SK-N-SH (cell line): ENCODE results near the gene MPV17. TPM values are rescaled to one million over a fixed set of nuclear protein-coding genes. Genes with fewer than 3 reads are reported as not detected.

Experiments
- CTCF ChIA-PET: fragments of 300-600, 350-600 bp; formaldehyde crosslinking; extraction: SDS; loops from one replicate; lab custom pipeline; 2021; lab: Yijun Ruan, JAX
- POLR2A ChIA-PET: fragments of 350-600 bp; sonication (Branson Sonifier 250); formaldehyde crosslinking; extraction: SDS; loops from one replicate; lab custom pipeline; 2020; ENCODE audit warnings: antibody characterized with exemption, inconsistent platforms; lab: Yijun Ruan, JAX
- DNase-seq: peaks from one replicate; pipeline ENCODE4 v3.0.0; 2012
- H2AFZ ChIP-seq: fragments of 200-600 bp; sonication (generic); 2 replicates; pipeline ENCODE4 v1.8.1; 2016; ENCODE audit warnings: antibody characterized with exemption, mild to moderate bottlenecking, low read depth
- H3F3A ChIP-seq: fragments of 200-600 bp; sonication (generic); replicated peaks from 2 replicates; pipeline ENCODE3; 2016; ENCODE audit warnings: antibody characterized with exemption, mild to moderate bottlenecking; ENCODE audit not compliant: insufficient read depth
- H3K27ac ChIP-seq, 2 experiments: fragments of 200-500 bp in 1 of 2; fragments of 200-600 bp in 1 of 2; sonication (Bioruptor generic) in 1 of 2; sonication (generic), shearing (Covaris generic) in 1 of 2; 2 replicates each; pipeline versions ENCODE4 v1.5.1 to v1.6.1; 2014 to 2016; ENCODE audit warnings: low read depth in 2 of 2, inconsistent platforms in 1 of 2, low read length in 1 of 2, mild to moderate bottlenecking in 1 of 2, mixed read lengths in 1 of 2
- H3K27me3 ChIP-seq: fragments of 200-600 bp; sonication (generic), shearing (Covaris generic); 2 replicates; pipeline ENCODE4 v1.6.1; 2016; ENCODE audit warnings: mixed run types; ENCODE audit not compliant: insufficient read depth
- H3K36me3 ChIP-seq, 2 experiments: fragments of 200-500 bp in 1 of 2; fragments of 200-600 bp in 1 of 2; sonication (Bioruptor generic) in 1 of 2; sonication (generic) in 1 of 2; replicated peaks in 1 of 2; 2 replicates each; pipeline versions ENCODE3 to v1.5.1; 2014 to 2016; ENCODE audit warnings: low read length in 1 of 2, mild to moderate bottlenecking in 1 of 2; ENCODE audit not compliant: insufficient read depth in 2 of 2, control insufficient read depth in 1 of 2
- H3K4me1 ChIP-seq, 2 experiments: fragments of 200-500 bp in 1 of 2; fragments of 200-600 bp in 1 of 2; sonication (Bioruptor generic) in 1 of 2; sonication (generic), shearing (Covaris generic) in 1 of 2; 2 replicates each; pipeline versions ENCODE4 v1.5.1 to v1.6.1; 2014 to 2016; ENCODE audit warnings: low read depth in 1 of 2, low read length in 1 of 2, mixed run types in 1 of 2; ENCODE audit not compliant: insufficient read depth in 2 of 2, control insufficient read depth in 1 of 2
- H3K4me2 ChIP-seq: fragments of 200-600 bp; sonication (generic), shearing (Covaris generic); 2 replicates; pipeline ENCODE4 v1.6.1; 2017; ENCODE audit warnings: mixed run types
- H3K4me3 ChIP-seq, 2 experiments: fragments of 200-500 bp in 1 of 2; fragments of 200-600 bp in 1 of 2; sonication (Bioruptor generic) in 1 of 2; sonication (generic), shearing (Covaris generic) in 1 of 2; 2 replicates each; pipeline versions ENCODE4 v1.5.1 to v1.8.1; 2014 to 2016; ENCODE audit warnings: low read depth in 2 of 2, inconsistent platforms in 1 of 2, low read length in 1 of 2, mild to moderate bottlenecking in 1 of 2, mixed read lengths in 1 of 2, moderate library complexity in 1 of 2
- H3K79me2 ChIP-seq: fragments of 200-600 bp; sonication (generic); 2 replicates; pipeline ENCODE4 v1.8.1; 2017; ENCODE audit warnings: mild to moderate bottlenecking; ENCODE audit not compliant: insufficient read depth
- H3K9ac ChIP-seq: fragments of 200-600 bp; sonication (generic); 2 replicates; pipeline ENCODE4 v1.6.1; 2017; ENCODE audit warnings: mixed run types
- H3K9me2 ChIP-seq: fragments of 200-600 bp; sonication (generic); 2 replicates; pipeline ENCODE4 v1.6.1; 2017; ENCODE audit warnings: mixed run types
- H3K9me3 ChIP-seq: fragments of 200-600 bp; sonication (generic); 2 replicates; pipeline ENCODE4 v1.6.1; 2017; ENCODE audit warnings: mixed run types, mild to moderate bottlenecking, moderate library complexity
- H4K20me1 ChIP-seq: fragments of 200-600 bp; sonication (generic); 2 replicates; pipeline ENCODE4 v1.6.1; 2017; ENCODE audit warnings: mild to moderate bottlenecking, mixed run types; ENCODE audit not compliant: insufficient read depth
- CHD2 ChIP-seq: fragments of 150-350 bp; IDR thresholded peaks from 2 replicates; pipeline ENCODE4 v1.6.1; 2018; ENCODE audit warnings: low read length; ENCODE audit not compliant: partially characterized antibody
- ELF1 ChIP-seq: IDR thresholded peaks from 2 replicates; pipeline ENCODE4 v1.4.0; 2012
- EP300 ChIP-seq, 2 experiments: IDR thresholded peaks; 2 replicates each; pipeline versions ENCODE4 v1.4.0 to v1.6.1; 2012; ENCODE audit warnings: borderline replicate concordance in 1 of 2, low read depth in 1 of 2, low read length in 1 of 2
- FOSL2 ChIP-seq: IDR thresholded peaks from 2 replicates; pipeline ENCODE4 v1.4.0; 2012; ENCODE audit warnings: low read depth, mild to moderate bottlenecking, moderate library complexity, borderline replicate concordance
- FOXJ3 ChIP-seq: sonication (generic); formaldehyde crosslinking; IDR thresholded peaks from 2 replicates; pipeline ENCODE4 v1.5.1; 2020; ENCODE audit warnings: mild to moderate bottlenecking, missing genetic modification reagents
- GABPA ChIP-seq: IDR thresholded peaks from 2 replicates; pipeline ENCODE4 v1.4.0; 2012; ENCODE audit warnings: low read depth, mild to moderate bottlenecking
- GATA2 ChIP-seq: sonication (generic); formaldehyde crosslinking; IDR thresholded peaks from 2 replicates; pipeline ENCODE4 v1.5.0; 2020; ENCODE audit warnings: mild to moderate bottlenecking, missing genetic modification reagents
- JUND ChIP-seq: IDR thresholded peaks from 2 replicates; pipeline ENCODE4 v1.4.0; 2012
- MXI1 ChIP-seq: IDR thresholded peaks from 2 replicates; pipeline ENCODE4 v1.6.1; 2012; ENCODE audit warnings: mild to moderate bottlenecking, low read depth, low read length, improper control_type of control experiment
- NFIC ChIP-seq: IDR thresholded peaks from 2 replicates; pipeline ENCODE4 v1.4.0; 2012; ENCODE audit warnings: borderline replicate concordance
- PBX3 ChIP-seq: IDR thresholded peaks from 2 replicates; pipeline ENCODE4; 2012
- POLR2AphosphoS5 ChIP-seq: IDR thresholded peaks from 2 replicates; pipeline ENCODE4 v1.6.1; 2012; ENCODE audit warnings: low read depth, low read length
- RAD21 ChIP-seq: IDR thresholded peaks from 2 replicates; pipeline ENCODE4 v1.6.1; 2012; ENCODE audit warnings: mild to moderate bottlenecking, low read length
- RCOR1 ChIP-seq: fragments of 150-350 bp; IDR thresholded peaks from 2 replicates; pipeline ENCODE4 v1.6.1; 2017; ENCODE audit warnings: antibody characterized with exemption, low read length
- RXRA ChIP-seq: IDR thresholded peaks from 2 replicates; pipeline ENCODE4 v1.4.0; 2012; ENCODE audit warnings: low read depth, mild to moderate bottlenecking, borderline replicate concordance
- SIN3A ChIP-seq: IDR thresholded peaks from 2 replicates; pipeline ENCODE4 v1.6.1; 2012; ENCODE audit warnings: low read depth, mild to moderate bottlenecking, low read length, moderate library complexity, borderline replicate concordance
- SMC3 ChIP-seq: IDR thresholded peaks from 2 replicates; pipeline ENCODE4 v1.6.1; 2012; ENCODE audit warnings: low read depth, low read length, improper control_type of control experiment
- USF2 ChIP-seq: fragments of 150-350 bp; IDR thresholded peaks from 2 replicates; pipeline ENCODE4 v1.6.1; 2017; ENCODE audit warnings: antibody characterized with exemption, low read length, low read depth, borderline replicate concordance
- WGBS: methylation state at CpG from one replicate; pipeline ENCODE4 v1.1.6; 2017; ENCODE audit warnings: low lambda C conversion rate; 5-methylcytosine and 5-hydroxymethylcytosine counted together
- polyA plus RNA-seq, 3 experiments: library from polyadenylated mRNA; depleted of rRNA; stranded (reverse); fragments of >200 nt; gene quantifications; 2 replicates each; pipeline ENCODE4 v1.2.3, GENCODE V29; 2012

Gene MPV17
- polyA plus RNA-seq, 1 of the 3 experiments (the other 2 are of a cell fraction) = 255 TPM

GRCh38 chr2:27282892-27283291 lies 40.0 kb downstream of the MPV17 start:
- H3F3A ChIP-seq = no peaks in the 10 kb centered on the region
- H3K4me2 ChIP-seq = no peak overlapping the region
- peaks cover 0 to 23% of the 10 kb centered on the region in 2 experiments; a peak in 3 of 4 replicates for H3K4me1 ChIP-seq
- CTCF ChIA-PET = interaction anchor here (0.7 to 18.0 kb wide), 12 partner anchors 14 to 321 kb away, joined by 3 to 392 read pairs (median 4); partner anchors contain the start of gene SLC30A3
- no peak for TF ChIP-seq NFIC
- no peak for TF ChIP-seq POLR2AphosphoS5
- TF ChIP-seq MXI1 = no peak
- no peak for TF ChIP-seq RXRA
- no peak for TF ChIP-seq GABPA
- no peak for TF ChIP-seq PBX3
- TF ChIP-seq RAD21 = no peak
- no peak for TF ChIP-seq GATA2 (CRISPR knock-in tag)
- no peak for TF ChIP-seq SIN3A
- TF ChIP-seq SMC3 = no peak
- no peak for TF ChIP-seq ELF1
- no peak for TF ChIP-seq FOSL2
- no peaks in the 10 kb centered on the region for H3K9me2 ChIP-seq
- POLR2A ChIA-PET = interaction anchor here (1.3 kb wide), 1 partner anchor 27 kb away, joined by 3 read pairs; no protein-coding TSS in a partner anchor
- 51% methylated on average over 5 of the region's 5 CpGs for WGBS
- no peak overlapping the region for H3K4me3 ChIP-seq
- no peaks in the 10 kb centered on the region for H3K79me2 ChIP-seq
- H2AFZ ChIP-seq = no peak overlapping the region
- DNase-seq = no peak
- no peak overlapping the region for H3K9ac ChIP-seq
- no peak overlapping the region for H3K27ac ChIP-seq
- peaks cover 4% of the 10 kb centered on the region; the same call in 1 of the 2 replicates for H3K27me3 ChIP-seq
- no peaks in the 10 kb centered on the region for H4K20me1 ChIP-seq
- no peaks in the 10 kb centered on the region for H3K36me3 ChIP-seq
- no peaks in the 10 kb centered on the region for H3K9me3 ChIP-seq

GRCh38 chr2:27281855-27282559 lies 40.9 kb downstream of the MPV17 start, which contains the start of gene TRIM54:
TSS of gene TRIM54 (plus strand) at chr2:27282429. CDS start at chr2:27282732, 303 bp downstream.
- no peaks in the 10 kb centered on the region for H3K79me2 ChIP-seq
- H4K20me1 ChIP-seq = no peaks in the 10 kb centered on the region
- no peak within 1 kb of the TSS for H3K27ac ChIP-seq
- H3K4me3 ChIP-seq = no peak within 1 kb of the TSS
- no peak for DNase-seq
- no peak within 1 kb of the TSS for H3K4me2 ChIP-seq
- no peaks in the 10 kb centered on the region for H3K9me2 ChIP-seq
- TF ChIP-seq EP300 (IDR thresholded peaks at IDR 0.05; ENCODE audit: borderline replicate concordance in 1 of 2, low read depth in 1 of 2, low read length in 1 of 2) = no peak
- TF ChIP-seq POLR2AphosphoS5 = no peak
- no peak for TF ChIP-seq FOSL2
- no peak for TF ChIP-seq USF2
- TF ChIP-seq CHD2 = no peak
- no peak for TF ChIP-seq FOXJ3
- TF ChIP-seq RCOR1 = no peak
- TF ChIP-seq JUND = no peak
- TF ChIP-seq, all 33 proteins: peak for 0
- H3K4me1 ChIP-seq = peaks cover 0 to 23% of the 10 kb centered on the region in 2 experiments; a peak in 3 of 4 replicates
- WGBS = 85% methylated on average over 5 of the region's 5 CpGs
- no peak within 1 kb of the TSS for H2AFZ ChIP-seq
- peaks cover 12% of the 10 kb centered on the region; the same call in 1 of the 2 replicates for H3K27me3 ChIP-seq
- no peak within 1 kb of the TSS for H3K9ac ChIP-seq
- CTCF ChIA-PET = interaction anchor here (0.7 to 18.0 kb wide), 17 partner anchors 14 to 320 kb away, joined by 3 to 392 read pairs (median 28); partner anchors contain the start of genes CAD, KHK, PREB and SLC30A3
- no peaks in the 10 kb centered on the region for H3F3A ChIP-seq
- POLR2A ChIA-PET = interaction anchor here (0.7 to 1.3 kb wide), 2 partner anchors 26 to 196 kb away, joined by 3 read pairs; no protein-coding TSS in a partner anchor
- H3K9me3 ChIP-seq = no peaks in the 10 kb centered on the region
- H3K36me3 ChIP-seq = no peaks in the 10 kb centered on the region
